Lower leg skin (tissue), 4 donors: Measurements from ENCODE around the gene RPL31. TPM values are rescaled to one million over a fixed set of nuclear protein-coding genes. Genes with fewer than 3 reads are reported as not detected.

Experiments
- DNase-seq, 2 donors: peaks; one replicate each; pipeline ENCODE4 v3.0.0-alpha.2; 2019; ENCODE audit warnings: low spot score in 2 of 2
- H3K4me3 ChIP-seq: fragments of 200-600 bp; sonication (generic); 2 replicates; pipeline ENCODE4 v1.5.1; 2017; ENCODE audit warnings: mild to moderate bottlenecking, low read depth; ENCODE audit not compliant: poor library complexity, severe bottlenecking
- POLR2A ChIP-seq, 2 donors: fragments of 450-650 bp; IDR thresholded peaks; one replicate each; pipeline ENCODE4 v1.6.1; 2016 to 2017; ENCODE audit warnings: antibody characterized with exemption in 2 of 2, mild to moderate bottlenecking in 1 of 2, moderate library complexity in 1 of 2
- WGBS, 2 donors: methylation state at CpG; one replicate each; pipeline ENCODE4 v1.1.5; 2018; 5-methylcytosine and 5-hydroxymethylcytosine counted together
- intact Hi-C: fragments of 100-400 bp; cut with DNase I; formaldehyde crosslinking; loops from one replicate; pipeline ENCODE4 v1.15.0; 2023; ENCODE audit warnings: low total_unique reads
- total RNA-seq, 4 donors: library from RNA; depleted of rRNA; stranded (reverse); fragments of >200 nt; gene quantifications; one replicate each; pipeline ENCODE4 v1.1.0, GENCODE V29; 2016
- TF ChIP-seq, protein P1 (sequence below), 3 donors: fragments of 450-650 bp; IDR thresholded peaks; one replicate each; pipeline ENCODE4 v1.5.1; 2016; ENCODE audit warnings: antibody characterized with exemption in 3 of 3, mild to moderate bottlenecking in 3 of 3, moderate library complexity in 2 of 3

Gene RPL31
- total RNA-seq, 4 donors from 2014 or later: 1,244 to 1,827 (median 1,503) TPM

DNA sequence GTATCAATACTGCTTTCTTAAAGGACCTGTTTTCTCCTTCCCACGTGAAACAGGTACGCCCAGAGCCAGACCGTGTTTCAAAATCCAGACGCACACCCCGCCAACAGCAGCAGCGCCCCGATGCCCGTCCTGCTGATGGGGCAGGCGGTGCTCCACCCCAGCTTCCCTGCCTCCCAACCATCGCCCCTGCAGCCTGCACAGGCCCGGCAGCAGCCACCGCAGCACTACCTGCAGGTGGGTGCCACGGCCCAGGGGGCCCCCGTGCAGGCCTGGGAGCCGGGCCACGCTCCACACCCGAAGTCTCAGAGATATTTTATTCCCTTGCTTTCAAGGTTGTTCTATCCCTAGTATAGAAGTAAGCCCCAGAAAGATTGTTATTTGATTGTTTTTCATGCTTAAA is 8.8 kb upstream of the RPL31 start:
- WGBS, 2 donors: 87 to 93% methylated on average over 17 of the region's 17 CpGs
- intact Hi-C loops: no loop called here
- H3K4me3 ChIP-seq: no peak overlapping the region
- TF ChIP-seq, protein P1, sequence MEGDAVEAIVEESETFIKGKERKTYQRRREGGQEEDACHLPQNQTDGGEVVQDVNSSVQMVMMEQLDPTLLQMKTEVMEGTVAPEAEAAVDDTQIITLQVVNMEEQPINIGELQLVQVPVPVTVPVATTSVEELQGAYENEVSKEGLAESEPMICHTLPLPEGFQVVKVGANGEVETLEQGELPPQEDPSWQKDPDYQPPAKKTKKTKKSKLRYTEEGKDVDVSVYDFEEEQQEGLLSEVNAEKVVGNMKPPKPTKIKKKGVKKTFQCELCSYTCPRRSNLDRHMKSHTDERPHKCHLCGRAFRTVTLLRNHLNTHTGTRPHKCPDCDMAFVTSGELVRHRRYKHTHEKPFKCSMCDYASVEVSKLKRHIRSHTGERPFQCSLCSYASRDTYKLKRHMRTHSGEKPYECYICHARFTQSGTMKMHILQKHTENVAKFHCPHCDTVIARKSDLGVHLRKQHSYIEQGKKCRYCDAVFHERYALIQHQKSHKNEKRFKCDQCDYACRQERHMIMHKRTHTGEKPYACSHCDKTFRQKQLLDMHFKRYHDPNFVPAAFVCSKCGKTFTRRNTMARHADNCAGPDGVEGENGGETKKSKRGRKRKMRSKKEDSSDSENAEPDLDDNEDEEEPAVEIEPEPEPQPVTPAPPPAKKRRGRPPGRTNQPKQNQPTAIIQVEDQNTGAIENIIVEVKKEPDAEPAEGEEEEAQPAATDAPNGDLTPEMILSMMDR (IDR thresholded peaks at IDR 0.05): no peak
- no peak for TF ChIP-seq POLR2A (IDR thresholded peaks at IDR 0.05)
- DNase-seq: peak in 1 of 2 donors; percentile 62

DNA sequence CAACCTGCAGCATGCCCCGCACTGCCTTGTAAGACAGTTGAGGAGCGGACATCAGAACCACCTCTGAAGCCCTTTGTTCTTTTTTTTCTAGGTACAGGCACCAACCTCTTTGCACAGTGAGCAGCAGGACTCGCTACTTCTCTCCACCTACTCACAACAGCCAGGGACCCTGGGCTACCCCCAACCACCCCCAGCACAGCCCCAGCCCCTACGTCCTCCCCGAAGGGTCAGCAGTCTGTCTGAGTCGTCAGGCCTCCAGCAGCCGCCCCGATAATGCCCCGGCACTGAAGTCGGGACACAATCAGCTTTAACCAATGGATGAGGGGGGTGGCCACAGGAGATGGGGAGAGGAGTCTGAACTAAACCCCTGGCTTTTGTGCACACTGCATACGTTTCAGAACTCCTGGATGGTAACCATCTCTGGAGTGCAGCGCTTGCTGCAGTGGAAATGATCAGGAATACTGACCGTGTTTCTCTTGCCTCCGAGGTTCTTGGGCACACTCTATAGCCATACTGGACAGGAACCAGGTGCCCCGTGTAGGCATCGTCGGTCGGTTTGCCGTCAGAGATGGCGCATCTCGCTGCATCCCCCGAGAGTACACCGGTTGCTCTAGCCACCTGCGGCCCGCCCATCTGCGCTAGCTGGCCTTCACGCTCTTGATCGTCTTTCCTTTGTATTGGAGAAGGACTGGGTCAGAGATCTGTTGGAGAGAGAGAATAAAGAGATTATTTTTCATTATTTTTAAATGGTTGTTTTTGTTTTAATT is 6.6 kb upstream of the RPL31 start:
- H3K4me3 ChIP-seq: no peak overlapping the region
- WGBS, 2 donors: 93 to 94% methylated on average over 28 of the region's 28 CpGs
- DNase-seq: peak in 1 of 2 donors; percentile 74
- TF ChIP-seq, protein P1 (IDR thresholded peaks at IDR 0.05): no peak
- no peak for TF ChIP-seq POLR2A (IDR thresholded peaks at IDR 0.05)
- intact Hi-C loops: no loop called here

DNA sequence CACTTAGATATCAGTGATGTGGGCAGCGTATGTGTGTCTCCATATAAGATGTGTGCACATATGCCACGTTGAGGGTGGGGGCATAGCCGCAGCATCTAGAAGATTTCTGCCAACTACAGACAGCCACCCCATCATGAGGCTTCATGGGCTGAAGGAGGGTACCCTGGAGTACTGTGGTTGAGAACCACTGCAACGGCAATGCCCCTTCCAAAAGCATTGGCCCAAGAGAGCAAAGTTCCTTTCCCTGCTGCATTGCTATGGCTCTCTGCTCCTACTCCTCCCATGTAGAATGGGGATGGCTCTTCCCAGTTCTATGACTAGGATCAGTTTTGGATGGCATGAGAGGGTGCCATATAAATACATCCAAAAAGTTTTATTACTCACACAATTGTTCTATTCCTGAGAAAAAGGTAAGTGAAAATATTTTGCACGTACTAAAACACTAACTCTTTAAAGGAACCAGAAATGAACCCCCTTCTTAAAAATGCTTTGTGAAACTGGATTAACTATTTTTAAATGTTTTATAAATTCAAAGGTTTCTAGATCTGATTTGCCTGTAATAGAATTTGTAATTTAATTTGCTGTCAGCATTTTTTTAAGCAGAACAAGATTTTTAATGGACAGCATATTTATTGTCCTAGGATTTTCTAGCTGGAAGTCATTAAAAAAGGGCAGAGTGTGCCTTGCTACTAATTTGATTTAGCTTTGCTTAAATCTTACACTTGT is 4.4 kb upstream of the RPL31 start:
- DNase-seq: peak in 1 of 2 donors; percentile 39
- no peak overlapping the region for H3K4me3 ChIP-seq
- WGBS, 2 donors: 90% methylated on average over 5 of the region's 5 CpGs
- TF ChIP-seq POLR2A (IDR thresholded peaks at IDR 0.05): no peak
- TF ChIP-seq, protein P1 (IDR thresholded peaks at IDR 0.05): no peak
- intact Hi-C loops: no loop called here

DNA sequence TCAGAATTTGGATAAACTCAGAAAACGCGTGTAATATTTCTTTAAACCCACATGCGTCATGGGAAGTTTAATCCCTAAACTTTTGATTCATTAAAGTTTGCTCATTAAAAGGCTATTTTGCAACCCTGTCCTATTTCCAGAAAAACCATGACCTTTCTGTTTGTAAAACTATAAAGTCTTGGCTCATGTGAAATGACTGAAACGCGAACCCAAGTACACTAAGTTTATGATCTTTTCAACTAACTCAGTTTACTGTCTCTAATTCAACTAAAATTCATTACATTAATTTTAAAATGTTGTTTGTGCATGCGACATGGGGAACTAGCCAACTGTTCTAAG is 3.9 kb upstream of the RPL31 start:
- 70% methylated on average over 6 of the region's 6 CpGs for WGBS, 2 donors
- no peak for DNase-seq
- intact Hi-C loops: no loop called here
- no peak overlapping the region for H3K4me3 ChIP-seq
- TF ChIP-seq, protein P1 (IDR thresholded peaks at IDR 0.05): no peak
- no peak for TF ChIP-seq POLR2A (IDR thresholded peaks at IDR 0.05)

DNA sequence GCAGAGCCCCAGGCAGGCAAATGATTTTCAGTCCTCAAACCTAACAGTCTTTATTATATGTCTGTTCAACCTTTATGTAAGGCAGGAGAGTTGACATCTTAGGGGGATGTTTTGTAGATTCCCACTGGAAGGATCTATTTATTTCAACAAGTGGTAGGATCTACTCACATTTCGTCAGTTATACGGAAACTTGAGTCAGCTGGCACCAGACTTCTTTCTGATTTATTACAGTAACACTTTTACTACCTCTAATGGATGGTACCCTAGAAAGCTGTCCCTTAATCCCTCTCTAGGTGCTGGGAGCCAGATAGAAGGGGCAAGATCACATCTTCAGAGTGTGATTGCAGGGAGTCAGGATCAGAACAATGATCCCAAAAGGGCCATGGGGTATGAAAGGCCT is 2.1 kb upstream of the RPL31 start:
- intact Hi-C loops: no loop called here
- DNase-seq: no peak
- no peak overlapping the region for H3K4me3 ChIP-seq
- no peak for TF ChIP-seq POLR2A (IDR thresholded peaks at IDR 0.05)
- TF ChIP-seq, protein P1 (IDR thresholded peaks at IDR 0.05): no peak
- WGBS, 2 donors: 71 to 81% methylated on average over 2 of the region's 2 CpGs
